Muscle layer of duodenum (tissue), 2 donors: ENCODE data around the gene ZNF267.
"Not testable (repeated sequence)": the region's sequence is repeated elsewhere in the genome, so short reads cannot be mapped to it uniquely, and the experiment has no call there.

Experiments
- H3K27ac ChIP-seq: one replicate; pipeline ENCODE4 v1.7.0; 2013; ENCODE audit warnings: mild to moderate bottlenecking, low read length
- H3K27me3 ChIP-seq: one replicate; pipeline ENCODE4 v1.7.0; 2013; ENCODE audit warnings: low read depth, mild to moderate bottlenecking, control low read depth, low read length
- H3K36me3 ChIP-seq, 2 donors: one replicate each; pipeline ENCODE4 v1.7.0; 2013; ENCODE audit warnings: low read length in 2 of 2, control low read depth in 1 of 2, mild to moderate bottlenecking in 1 of 2; ENCODE audit not compliant: insufficient read depth in 2 of 2, control insufficient read depth in 1 of 2
- H3K4me1 ChIP-seq, 2 donors: one replicate each; pipeline ENCODE4 v1.7.0; 2013; ENCODE audit warnings: low read length in 2 of 2, mild to moderate bottlenecking in 2 of 2, control low read depth in 1 of 2, moderate library complexity in 1 of 2; ENCODE audit not compliant: insufficient read depth in 2 of 2, control insufficient read depth in 1 of 2
- H3K4me3 ChIP-seq, 2 donors: one replicate each; pipeline ENCODE4 v1.7.0; 2013; ENCODE audit warnings: low read length in 2 of 2, low read depth in 1 of 2, mild to moderate bottlenecking in 1 of 2
- H3K9me3 ChIP-seq, 2 donors: one replicate each; pipeline ENCODE4 v1.7.0; 2013; ENCODE audit warnings: low read length in 2 of 2, control low read depth in 1 of 2, mild to moderate bottlenecking in 1 of 2; ENCODE audit not compliant: control insufficient read depth in 1 of 2
- donor health status: healthy.

Gene ZNF267

GRCh38 chr16:31880322-31880979 lies 6.8 kb downstream of the ZNF267 start:
- Histone ChIP-seq H3K27me3 (no peaks in the 10 kb centered on the region), H3K9me3 (no peaks in the 10 kb centered on the region), H3K4me3 (peak overlapping the region in 1 of 2 donors; percentile 0), H3K27ac (no peak overlapping the region), H3K4me1 (peaks cover 23 to 46% of the 10 kb centered on the region in 2 donors), H3K36me3 (peaks cover 14 to 17% of the 10 kb centered on the region in 2 donors)

- Histone ChIP-seq H3K27ac (no peak overlapping the region), H3K36me3 (peaks cover 31 to 42% of the 10 kb centered on the region in 2 donors), H3K4me3 (no peak overlapping the region), H3K4me1 (peaks cover 0 to 1% of the 10 kb centered on the region in 2 donors), H3K27me3 (no peaks in the 10 kb centered on the region), H3K9me3 (no peaks in the 10 kb centered on the region)
Measured at GRCh38 chr16:31886227-31886626, 12.6 kb downstream of the ZNF267 start.

DNA sequence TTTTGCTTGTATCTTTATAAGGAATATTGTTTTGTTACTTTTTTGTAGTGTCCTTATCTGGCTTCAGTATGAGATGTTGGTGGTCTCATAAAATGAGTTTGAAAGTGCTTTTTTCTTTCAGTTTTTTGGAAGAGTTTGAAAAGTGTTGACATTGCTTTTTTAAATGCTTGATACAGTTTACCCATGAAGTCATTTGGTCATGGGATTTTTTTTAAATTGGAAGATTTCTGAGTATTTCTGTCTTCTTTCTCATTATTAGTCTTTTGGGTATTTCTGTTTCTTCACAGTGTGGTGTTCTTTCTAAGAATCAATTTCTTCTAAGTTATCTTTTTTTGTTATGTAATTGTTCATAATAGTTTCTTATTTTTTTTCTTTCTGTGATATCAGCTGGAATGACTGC lies 15.1 kb downstream of the ZNF267 start:
- Histone ChIP-seq H3K4me1 (no peaks in the 10 kb centered on the region), H3K27me3 (no peaks in the 10 kb centered on the region), H3K4me3 (no peak overlapping the region), H3K9me3 (no peaks in the 10 kb centered on the region), H3K27ac (no peak overlapping the region), H3K36me3 (peaks cover 44 to 56% of the 10 kb centered on the region in 2 donors)

DNA sequence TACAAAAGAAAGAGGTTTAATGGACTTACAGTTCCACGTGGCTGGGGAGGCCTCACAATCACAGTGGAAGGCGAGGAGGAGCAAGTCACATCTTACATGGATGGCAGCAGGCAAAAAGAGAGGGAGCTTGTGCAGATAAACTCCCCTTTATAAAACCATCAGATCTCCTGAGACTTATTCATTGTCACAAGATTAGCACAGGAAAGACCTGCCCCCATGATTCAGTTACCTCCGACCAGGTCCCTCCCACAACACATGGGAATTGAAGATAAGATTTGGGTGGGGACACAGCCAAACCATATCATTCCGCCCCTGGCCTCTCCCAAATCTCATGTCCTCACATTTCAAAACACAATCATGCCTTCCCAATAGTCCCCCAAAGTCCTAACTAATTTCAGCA lies 18.5 kb downstream of the ZNF267 start:
- not testable (repeated sequence) for H3K9me3 ChIP-seq, H3K4me1 ChIP-seq, H3K27me3 ChIP-seq, H3K27ac ChIP-seq, H3K4me3 ChIP-seq
- H3K36me3 ChIP-seq = peaks cover 45 to 72% of the 10 kb centered on the region in 2 donors

DNA sequence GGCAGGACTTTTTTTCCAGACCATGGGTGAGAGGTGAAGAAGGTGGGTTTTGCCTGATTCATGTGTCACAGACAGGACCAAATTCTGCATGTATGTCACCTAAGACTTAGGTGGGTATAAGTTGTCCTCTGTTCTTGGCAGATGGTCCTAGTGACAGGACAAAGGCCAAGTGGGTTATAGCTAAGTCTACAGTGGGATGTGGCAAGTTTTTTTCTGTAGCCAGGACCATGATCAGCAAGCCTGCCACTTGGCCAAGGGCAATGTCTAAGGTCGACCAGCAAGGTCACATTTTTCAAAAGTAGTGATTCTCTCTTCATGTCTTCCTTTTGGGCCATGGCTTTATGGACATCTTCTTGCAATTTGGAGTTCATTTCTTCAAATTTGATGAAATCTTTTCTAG lies 20.2 kb downstream of the ZNF267 start:
- peaks cover 58 to 86% of the 10 kb centered on the region in 2 donors for H3K36me3 ChIP-seq
- H3K9me3 ChIP-seq = peaks cover 10 to 15% of the 10 kb centered on the region in 2 donors

GRCh38 chr16:31897283-31897682 lies 23.7 kb downstream of the ZNF267 start:
- peaks cover 44 to 65% of the 10 kb centered on the region in 2 donors for H3K36me3 ChIP-seq

More for the DNA sequence above, 20.2 kb downstream of the ZNF267 start:
- Histone ChIP-seq H3K4me3 (no peak overlapping the region), H3K4me1 (peaks cover 0 to 5% of the 10 kb centered on the region in 2 donors), H3K27me3 (no peaks in the 10 kb centered on the region), H3K27ac (no peak overlapping the region)

DNA sequence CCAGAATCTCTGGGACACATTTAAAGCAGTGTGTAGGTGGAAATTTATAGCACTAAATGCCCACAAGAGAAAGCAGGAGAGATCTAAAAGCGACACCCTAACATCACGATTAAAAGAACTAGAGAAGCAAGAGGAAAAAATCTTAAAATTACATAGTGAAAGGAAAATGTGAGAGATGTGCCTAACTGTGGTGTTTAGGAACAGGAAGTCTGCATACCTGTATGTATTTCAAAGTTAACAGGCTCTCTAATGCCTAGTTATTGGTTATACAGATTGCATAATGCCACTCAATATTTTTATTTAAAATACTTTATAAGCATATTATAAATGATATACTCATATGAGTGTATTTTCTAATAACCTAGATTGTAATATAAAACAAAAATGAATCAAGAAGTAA lies 25.9 kb downstream of the ZNF267 start:
- Histone ChIP-seq H3K4me3 (no peak overlapping the region), H3K4me1 (peaks cover 0 to 5% of the 10 kb centered on the region in 2 donors), H3K36me3 (peaks cover 33 to 45% of the 10 kb centered on the region in 2 donors), H3K27me3 (no peaks in the 10 kb centered on the region), H3K27ac (no peak overlapping the region), H3K9me3 (peaks cover 12 to 15% of the 10 kb centered on the region in 2 donors)

More at GRCh38 chr16:31897283-31897682, 23.7 kb downstream of the ZNF267 start:
- Histone ChIP-seq H3K27me3 (no peaks in the 10 kb centered on the region), H3K4me1 (peaks cover 0 to 5% of the 10 kb centered on the region in 2 donors), H3K9me3 (peaks cover 10 to 15% of the 10 kb centered on the region in 2 donors), H3K4me3 (no peak overlapping the region), H3K27ac (no peak overlapping the region)

DNA sequence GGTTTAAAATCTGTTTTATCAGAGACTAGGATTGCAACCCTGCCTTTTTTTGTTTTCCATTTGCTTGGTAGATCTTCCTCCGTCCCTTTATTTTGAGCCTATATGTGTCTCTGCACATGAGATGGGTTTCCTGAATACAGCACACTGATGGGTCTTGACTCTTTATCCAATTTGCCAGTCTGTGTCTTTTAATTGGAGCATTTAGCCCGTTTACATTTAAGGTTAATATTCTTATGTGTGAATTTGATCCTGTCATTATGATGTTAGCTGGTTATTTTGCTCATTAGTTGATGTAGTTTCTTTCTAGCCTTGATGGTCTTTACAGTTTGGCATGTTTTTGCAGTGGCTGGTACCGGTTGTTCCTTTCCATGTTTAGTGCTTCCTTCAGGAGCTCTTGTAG lies 31.0 kb downstream of the ZNF267 start:
- H3K4me1 ChIP-seq, H3K27ac ChIP-seq, H3K27me3 ChIP-seq, H3K4me3 ChIP-seq: not testable (repeated sequence)
- H3K36me3 ChIP-seq = peaks cover 0 to 29% of the 10 kb centered on the region in 2 donors
- H3K9me3 ChIP-seq = peaks cover 11 to 36% of the 10 kb centered on the region in 2 donors

DNA sequence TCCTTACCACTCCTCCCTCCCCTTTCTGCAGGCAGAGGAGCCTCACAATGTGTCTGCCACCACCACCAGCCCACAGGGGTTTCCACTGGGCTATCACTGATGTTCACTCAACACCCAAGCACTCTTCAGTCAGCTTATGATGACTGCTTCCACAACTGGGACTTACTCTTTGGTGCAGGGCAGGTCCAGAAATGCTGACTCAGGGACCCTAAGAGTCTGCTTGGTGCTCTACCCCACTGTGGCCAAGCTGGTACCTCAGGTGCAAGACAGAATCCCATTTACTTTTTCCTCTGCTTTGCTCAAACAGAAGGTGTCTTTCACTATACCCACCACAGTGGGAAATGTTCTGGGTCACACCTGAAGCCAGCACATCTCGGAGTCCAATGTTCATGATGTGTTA lies 40.1 kb downstream of the ZNF267 start:
- Histone ChIP-seq H3K27me3 (no peaks in the 10 kb centered on the region), H3K27ac (no peak overlapping the region), H3K9me3 (peaks cover 82 to 87% of the 10 kb centered on the region in 2 donors), H3K4me1 (no peaks in the 10 kb centered on the region), H3K4me3 (peak overlapping the region; percentile 18 to 58), H3K36me3 (peaks cover 35 to 76% of the 10 kb centered on the region in 2 donors)

DNA sequence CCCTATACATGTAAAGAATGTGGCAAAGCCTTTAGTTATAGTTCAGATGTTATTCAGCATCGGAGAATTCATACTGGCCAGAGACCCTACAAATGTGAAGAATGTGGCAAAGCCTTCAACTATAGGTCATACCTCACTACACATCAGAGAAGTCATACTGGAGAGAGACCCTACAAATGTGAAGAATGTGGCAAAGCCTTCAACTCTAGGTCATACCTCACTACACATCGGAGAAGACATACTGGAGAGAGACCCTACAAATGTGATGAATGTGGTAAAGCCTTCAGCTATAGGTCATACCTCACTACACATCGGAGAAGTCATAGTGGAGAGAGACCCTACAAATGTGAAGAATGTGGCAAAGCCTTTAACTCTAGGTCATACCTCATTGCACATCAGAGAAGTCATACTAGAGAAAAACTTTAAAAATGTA lies 42.5 kb downstream of the ZNF267 start:
- Histone ChIP-seq H3K4me1 (no peaks in the 10 kb centered on the region), H3K27ac (no peak overlapping the region), H3K36me3 (peaks cover 35 to 76% of the 10 kb centered on the region in 2 donors), H3K27me3 (no peaks in the 10 kb centered on the region), H3K9me3 (peaks cover 90 to 92% of the 10 kb centered on the region in 2 donors), H3K4me3 (peak overlapping the region; percentile 10 to 58)

DNA sequence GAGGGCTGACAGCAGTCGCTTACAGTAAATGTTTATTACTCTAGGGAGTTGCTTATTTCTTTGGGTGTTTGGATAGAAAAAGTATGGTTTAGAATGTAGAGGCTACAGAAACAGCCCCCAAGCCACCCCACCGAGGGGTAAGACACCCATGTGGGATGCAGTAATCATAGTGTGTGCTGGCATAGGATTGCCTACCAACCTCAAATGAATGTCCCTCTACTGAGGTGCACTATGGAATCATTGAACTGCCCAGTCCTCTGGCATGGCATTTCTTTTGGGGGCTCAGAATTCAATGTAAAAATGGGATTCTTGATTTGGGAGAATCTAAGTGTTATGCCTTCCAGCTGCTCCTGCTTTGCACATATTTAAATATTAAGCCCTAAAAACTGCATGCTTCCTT lies 46.8 kb downstream of the ZNF267 start:
- peaks cover 13 to 40% of the 10 kb centered on the region in 2 donors for H3K36me3 ChIP-seq
- no peaks in the 10 kb centered on the region for H3K4me1 ChIP-seq
- H3K9me3 ChIP-seq = peaks cover 62 to 72% of the 10 kb centered on the region in 2 donors
- peak overlapping the region in 1 of 2 donors; percentile 23 for H3K4me3 ChIP-seq
- H3K27me3 ChIP-seq = no peaks in the 10 kb centered on the region
- H3K27ac ChIP-seq = no peak overlapping the region

DNA sequence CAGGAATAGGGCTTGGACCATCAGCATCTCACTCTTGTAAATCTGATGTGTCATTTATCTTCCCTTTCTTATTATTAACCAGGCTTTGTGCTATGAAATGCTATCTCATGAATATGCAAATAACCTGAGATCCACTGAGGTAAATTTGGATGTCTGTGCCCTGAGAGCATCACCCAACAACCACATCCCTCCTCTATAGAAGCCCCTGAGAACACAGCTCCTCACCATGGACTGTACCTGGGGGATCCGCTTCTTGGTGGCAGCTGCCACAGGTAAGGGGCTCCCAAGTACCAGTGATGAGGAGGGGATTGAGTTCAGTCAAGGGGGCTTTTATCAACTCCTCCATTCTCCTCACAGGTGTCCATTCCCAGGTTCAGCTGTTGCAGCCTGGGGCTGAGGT lies 78.2 kb downstream of the ZNF267 start:
- H3K36me3 ChIP-seq, H3K4me1 ChIP-seq, H3K27me3 ChIP-seq, H3K27ac ChIP-seq, H3K4me3 ChIP-seq, H3K9me3 ChIP-seq: not testable (repeated sequence)
